NCI-H345 treated with DMSO at 0.1 percent for 48 hours (cell line): ENCODE results near the gene CHKB.
A peak's percentile ranks its signal among the peaks of the same experiment; 100 is the strongest.
"Not testable (repeated sequence)": the region's sequence is repeated elsewhere in the genome, so short reads cannot be mapped to it uniquely, and the experiment has no call there.

ENCODE experiments used
- DNase-seq: peaks from one replicate; lab custom pipeline; 2025; ENCODE audit not compliant: unreplicated experiment; lab: John Stamatoyannopoulos, UW

CHKB gene

GRCh38 chr22:50582493-50583293, at the start of gene CHKB:
Gene CHKB (minus strand): TSS chr22:50582849. CDS start chr22:50582781, 68 bp downstream.
- DNase-seq: peak; percentile 90

GRCh38 chr22:50630376-50630775, 47.7 kb upstream of the CHKB start:
- no peak for DNase-seq

GRCh38 chr22:50628543-50629134, 46.0 kb upstream of the CHKB start:
- DNase-seq: no peak

GRCh38 chr22:50627642-50628542, 45.2 kb upstream of the CHKB start, which contains the start of gene ARSA:
Gene ARSA (minus strand): TSS chr22:50628152. CDS start chr22:50627779, 373 bp downstream.
- DNase-seq: no peak

GRCh38 chr22:50626850-50627641, 44.4 kb upstream of the CHKB start:
- no peak for DNase-seq

- no peak for DNase-seq
Observed at GRCh38 chr22:50626314-50626849, 43.7 kb upstream of the CHKB start.

- DNase-seq: peak; percentile 19
Observed at GRCh38 chr22:50625568-50626313, 43.1 kb upstream of the CHKB start.

- no peak for DNase-seq
Observed at GRCh38 chr22:50625131-50625567, 42.5 kb upstream of the CHKB start.

- no peak for DNase-seq
Observed at GRCh38 chr22:50624347-50625130, 41.9 kb upstream of the CHKB start.

GRCh38 chr22:50622723-50623327, 40.2 kb upstream of the CHKB start:
- peak; percentile 60 for DNase-seq

GRCh38 chr22:50621948-50622722, 39.5 kb upstream of the CHKB start:
- no peak for DNase-seq

- DNase-seq: no peak
Observed at GRCh38 chr22:50621356-50621880, 38.8 kb upstream of the CHKB start.

- no peak for DNase-seq
Observed at GRCh38 chr22:50620593-50621355, 38.1 kb upstream of the CHKB start.

GRCh38 chr22:50614296-50614695, 31.6 kb upstream of the CHKB start:
- not testable (repeated sequence) for DNase-seq

GRCh38 chr22:50613291-50613981, 30.8 kb upstream of the CHKB start:
- no peak for DNase-seq
